ENCODE data around the gene IL12RB2. TPM values are rescaled to one million over a fixed set of nuclear protein-coding genes. Genes with fewer than 3 reads are reported as not detected.

IL12RB2 gene
- total and polyA plus RNA-seq, 2 donors (not counting 1 experiment from before 2014, with no cell fraction given): 0.67 TPM; not detected in 1

GRCh38 chr1:67434491-67434890, 126.8 kb downstream of the IL12RB2 start:
- Histone ChIP-seq H3K9me3 (ENCODE audit: control extremely low read depth in 1 of 3, control insufficient read depth in 2 of 3, insufficient read depth in 1 of 3, low read length in 2 of 3) (no peaks in the 10 kb centered on the region), H3K4me1 (ENCODE audit: control insufficient read depth in 2 of 2, insufficient read depth in 2 of 2, low read length in 2 of 2) (peaks cover 16 to 17% of the 10 kb centered on the region in 2 donors), H3K4me2 (replicated peaks; ENCODE audit: low read depth, low read length, poor library complexity, severe bottlenecking) (no peak overlapping the region), H3K4me3 (ENCODE audit: control extremely low read depth in 1 of 5, extremely low read depth in 1 of 5, insufficient read depth in 1 of 5, low read depth in 2 of 5, low read length in 4 of 5) (no peak overlapping the region), H4K20me1 (ENCODE audit: control insufficient read depth, insufficient read depth, low read length, poor library complexity, severe bottlenecking) (peaks cover 3% of the 10 kb centered on the region), H3K9ac (ENCODE audit: low read length) (no peak overlapping the region), H3K79me2 (ENCODE audit: control insufficient read depth, insufficient read depth, low read length) (peaks cover 13% of the 10 kb centered on the region), H3K36me3 (replicated peaks in 1 of 2; ENCODE audit: control extremely low read depth in 1 of 2, control insufficient read depth in 1 of 2, extremely low read depth in 1 of 2, insufficient read depth in 2 of 2, low read length in 1 of 2) (no peaks in the 10 kb centered on the region), H3K27ac (ENCODE audit: low read length in 2 of 2) (no peak overlapping the region), H2AFZ (ENCODE audit: insufficient read depth, low read depth, low read length, poor library complexity, severe bottlenecking) (no peak overlapping the region), H3K27me3 (replicated peaks in 1 of 4; ENCODE audit: control extremely low read depth in 1 of 4, control insufficient read depth in 3 of 4, insufficient read depth in 4 of 4, low read length in 3 of 4) (no peaks in the 10 kb centered on the region)
- no CpG with 5 or more reads among the region's 2 CpGs for WGBS (ENCODE audit: insufficient coverage)
- Mint-ChIP-seq H3K27ac (no peak overlapping the region), H3K9me3 (ENCODE audit: insufficient read depth) (no peaks in the 10 kb centered on the region), H3K4me3 (no peak overlapping the region), H3K27me3 (peaks cover under 1% of the 10 kb centered on the region), H3K4me1 (peaks cover 27% of the 10 kb centered on the region)
- ChIA-PET CTCF (no interaction called here), POLR2A (interaction anchor here (0.7 kb wide), 1 partner anchor 81 kb away, joined by 3 read pairs; no protein-coding TSS in a partner anchor)
- no peak for TF ChIP-seq CTCF (IDR thresholded peaks at IDR 0.05)
- TF ChIP-seq EZH2 (IDR thresholded peaks at IDR 0.05; ENCODE audit: borderline replicate concordance, insufficient read depth, low read depth, low read length, poor library complexity, severe bottlenecking): no peak
- no peak for DNase-seq
- no peak for ATAC-seq (ENCODE audit: low read depth)
- intact Hi-C loops (cut with micrococcal nuclease): loop anchor here (5.0 kb wide), 2 partner anchors 322 to 452 kb away; no protein-coding TSS in a partner anchor

- no peak for DNase-seq
- WGBS (ENCODE audit: insufficient coverage): no CpG with 5 or more reads among the region's 4 CpGs
Observed at GRCh38 chr1:67436511-67437055, 128.9 kb downstream of the IL12RB2 start.

More at GRCh38 chr1:67436511-67437055, 128.9 kb downstream of the IL12RB2 start:
- Mint-ChIP-seq H3K9me3 (ENCODE audit: insufficient read depth) (no peaks in the 10 kb centered on the region), H3K4me3 (no peak overlapping the region), H3K4me1 (peaks cover 21% of the 10 kb centered on the region), H3K27me3 (peaks cover 3% of the 10 kb centered on the region), H3K27ac (no peak overlapping the region)
- Histone ChIP-seq H3K27me3 (replicated peaks in 1 of 4; ENCODE audit: control extremely low read depth in 1 of 4, control insufficient read depth in 3 of 4, insufficient read depth in 4 of 4, low read length in 3 of 4) (no peaks in the 10 kb centered on the region), H3K9ac (ENCODE audit: low read length) (no peak overlapping the region), H3K79me2 (ENCODE audit: control insufficient read depth, insufficient read depth, low read length) (peaks cover 6% of the 10 kb centered on the region), H3K36me3 (replicated peaks in 1 of 2; ENCODE audit: control extremely low read depth in 1 of 2, control insufficient read depth in 1 of 2, extremely low read depth in 1 of 2, insufficient read depth in 2 of 2, low read length in 1 of 2) (no peaks in the 10 kb centered on the region), H3K4me3 (ENCODE audit: control extremely low read depth in 1 of 5, extremely low read depth in 1 of 5, insufficient read depth in 1 of 5, low read depth in 2 of 5, low read length in 4 of 5) (no peak overlapping the region), H3K27ac (ENCODE audit: low read length in 2 of 2) (no peak overlapping the region), H3K4me1 (ENCODE audit: control insufficient read depth in 2 of 2, insufficient read depth in 2 of 2, low read length in 2 of 2) (peaks cover 10 to 12% of the 10 kb centered on the region in 2 donors), H4K20me1 (ENCODE audit: control insufficient read depth, insufficient read depth, low read length, poor library complexity, severe bottlenecking) (no peaks in the 10 kb centered on the region), H2AFZ (ENCODE audit: insufficient read depth, low read depth, low read length, poor library complexity, severe bottlenecking) (no peak overlapping the region), H3K4me2 (replicated peaks; ENCODE audit: low read depth, low read length, poor library complexity, severe bottlenecking) (no peak overlapping the region), H3K9me3 (ENCODE audit: control extremely low read depth in 1 of 3, control insufficient read depth in 2 of 3, insufficient read depth in 1 of 3, low read length in 2 of 3) (no peaks in the 10 kb centered on the region)
- no peak for ATAC-seq (ENCODE audit: low read depth)
- ChIA-PET CTCF (no interaction called here), POLR2A (no interaction called here)
- intact Hi-C loops (cut with micrococcal nuclease): no loop called here
- no peak for TF ChIP-seq CTCF (IDR thresholded peaks at IDR 0.05)
- no peak for TF ChIP-seq EZH2 (IDR thresholded peaks at IDR 0.05; ENCODE audit: borderline replicate concordance, insufficient read depth, low read depth, low read length, poor library complexity, severe bottlenecking)
